Measurements from ENCODE around the gene TPD52L1. TPM values are rescaled to one million over a fixed set of nuclear protein-coding genes. Genes with fewer than 3 reads are reported as not detected.
"Not testable (repeated sequence)": the region's sequence is repeated elsewhere in the genome, so short reads cannot be mapped to it uniquely, and the experiment has no call there.

TPD52L1 gene
- polyA plus RNA-seq, 10 donors, result 37.0 to 57.1 (median 46.9) TPM

DNA sequence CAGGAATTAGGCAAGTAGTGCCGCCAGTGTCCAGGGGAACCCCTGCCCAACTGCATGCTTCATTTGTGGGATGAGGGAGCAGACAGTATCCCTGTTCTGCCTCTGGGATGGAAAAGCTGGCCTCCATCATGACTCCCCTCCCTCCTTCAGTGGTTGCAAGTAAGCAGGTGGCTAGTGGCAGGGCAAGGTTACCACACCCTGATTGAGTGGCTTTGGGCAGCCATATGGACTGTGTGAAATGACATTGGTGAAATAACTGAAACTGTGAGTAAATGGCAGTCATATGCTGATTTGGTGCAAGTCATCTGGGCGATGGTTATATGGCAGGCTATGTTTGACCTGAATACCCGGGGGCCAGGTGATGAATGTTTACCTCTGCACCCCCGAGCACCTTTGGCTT is 115.2 kb downstream of the TPD52L1 start:
- DNase-seq, result no peak

DNA sequence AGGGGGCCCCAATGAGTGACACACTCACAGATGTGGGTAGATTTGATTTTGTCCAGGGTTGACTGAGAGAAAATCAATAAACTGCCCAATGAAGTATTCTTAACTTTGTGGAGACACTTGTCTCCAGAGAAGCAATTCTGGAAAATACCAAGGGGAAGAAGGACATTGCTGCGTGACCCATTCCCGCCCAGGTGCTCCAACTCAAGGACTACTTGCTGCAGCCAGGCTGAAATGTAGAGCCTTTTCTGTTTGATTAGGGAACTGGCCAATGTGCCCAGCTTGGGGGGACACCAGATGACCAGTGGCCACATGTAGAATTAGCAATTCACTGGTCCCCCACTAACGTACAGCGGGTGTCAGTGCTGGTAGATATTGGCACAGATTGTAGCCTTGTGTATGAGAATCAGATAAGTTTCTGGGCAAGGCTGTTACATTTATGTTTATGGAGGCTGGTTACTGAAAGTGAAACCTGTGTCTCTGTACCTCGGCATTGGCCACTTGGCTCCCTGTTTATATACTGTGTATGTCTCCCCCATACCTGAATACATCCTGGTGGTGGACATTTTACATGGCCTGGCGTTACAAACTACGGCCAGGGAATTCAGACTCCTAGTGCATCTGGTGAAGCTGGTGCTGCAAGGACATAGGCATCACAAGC is 115.9 kb downstream of the TPD52L1 start:
- DNase-seq, result no peak

DNA sequence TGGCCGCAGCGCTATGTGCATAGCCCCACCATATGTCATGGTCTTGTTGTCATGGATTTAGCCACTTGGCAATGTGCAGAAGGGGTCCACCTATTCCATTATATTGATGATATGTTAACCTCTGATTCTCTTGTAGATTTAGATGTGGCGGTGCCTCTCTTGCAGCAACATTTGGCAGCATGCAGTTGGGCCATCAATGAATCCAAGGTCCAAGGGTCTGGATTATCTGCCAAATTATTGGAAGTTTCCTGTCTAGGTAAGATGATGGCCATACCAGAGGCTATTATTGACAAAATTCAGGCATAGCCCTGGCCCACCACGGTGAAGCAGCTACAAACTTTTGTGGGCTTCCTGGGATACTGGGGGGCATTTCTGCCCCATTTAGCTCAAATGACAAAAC is 116.8 kb downstream of the TPD52L1 start:
- DNase-seq, result no peak

- no peak for DNase-seq
Observed at GRCh38 chr6:125271486-125272159, 118.0 kb downstream of the TPD52L1 start.

DNA sequence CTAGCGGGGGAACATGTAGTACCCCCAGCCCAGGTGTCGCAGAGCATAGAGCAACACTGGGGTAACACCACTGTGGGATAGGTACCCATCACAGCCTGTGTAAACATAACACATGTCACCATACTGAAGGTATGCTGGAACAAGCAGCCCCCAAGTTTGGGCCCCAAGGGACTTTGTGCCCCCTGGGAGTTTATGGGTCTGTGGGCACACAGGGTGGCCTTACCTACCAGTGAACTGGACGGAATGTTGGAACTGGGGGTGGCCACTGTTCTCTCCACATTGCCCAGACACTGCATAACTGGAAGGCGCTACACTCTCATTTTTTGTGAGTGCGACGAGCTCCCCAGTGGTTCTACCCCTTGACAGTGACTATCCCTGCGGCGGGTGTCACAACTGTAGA is 119.7 kb downstream of the TPD52L1 start:
- no peak for DNase-seq

DNA sequence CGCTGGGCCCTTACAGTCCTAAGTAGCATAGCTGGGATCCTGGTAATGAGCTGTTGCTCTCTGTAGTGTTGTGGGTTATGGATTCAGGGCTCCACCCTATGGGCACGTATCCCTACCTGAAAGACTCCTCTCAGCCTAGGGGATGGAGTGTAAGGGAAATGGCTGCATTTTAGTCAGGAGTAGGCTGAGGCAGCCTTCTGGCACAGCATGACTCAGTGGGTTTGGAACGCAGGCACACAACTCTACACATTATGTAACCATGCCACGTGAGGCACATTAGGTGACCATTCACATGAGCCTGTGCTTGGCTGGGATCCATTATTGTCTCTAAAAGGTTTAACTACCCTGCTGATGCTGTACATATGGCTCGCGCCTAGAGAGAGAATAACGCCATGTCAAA is 120.4 kb downstream of the TPD52L1 start:
- DNase-seq, result no peak

DNA sequence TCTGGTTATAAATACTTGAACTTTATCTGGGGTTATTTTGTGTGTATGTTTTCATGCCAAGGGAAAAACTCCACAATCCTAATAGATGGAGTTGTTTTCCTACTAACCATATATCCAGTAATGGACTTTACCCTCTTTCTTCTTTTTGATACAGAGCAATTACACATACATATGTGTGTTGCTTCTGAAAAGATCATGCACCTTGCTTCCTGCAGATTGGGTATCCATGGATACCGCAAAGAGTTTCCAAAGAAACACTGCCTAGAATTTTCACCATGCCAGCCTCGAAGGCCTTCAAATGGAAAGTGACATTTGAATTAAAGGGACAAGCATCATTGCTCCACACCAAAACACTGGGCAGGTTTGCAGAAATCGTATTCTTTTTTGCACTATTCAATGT is 121.4 kb downstream of the TPD52L1 start:
- no peak for DNase-seq

- DNase-seq, result no peak
Observed at GRCh38 chr6:125275779-125276178, 122.2 kb downstream of the TPD52L1 start.

GRCh38 chr6:125277838-125278237 is 124.3 kb downstream of the TPD52L1 start:
- DNase-seq, result no peak

- no peak for DNase-seq
Observed at GRCh38 chr6:125279961-125280360, 126.4 kb downstream of the TPD52L1 start.

DNA sequence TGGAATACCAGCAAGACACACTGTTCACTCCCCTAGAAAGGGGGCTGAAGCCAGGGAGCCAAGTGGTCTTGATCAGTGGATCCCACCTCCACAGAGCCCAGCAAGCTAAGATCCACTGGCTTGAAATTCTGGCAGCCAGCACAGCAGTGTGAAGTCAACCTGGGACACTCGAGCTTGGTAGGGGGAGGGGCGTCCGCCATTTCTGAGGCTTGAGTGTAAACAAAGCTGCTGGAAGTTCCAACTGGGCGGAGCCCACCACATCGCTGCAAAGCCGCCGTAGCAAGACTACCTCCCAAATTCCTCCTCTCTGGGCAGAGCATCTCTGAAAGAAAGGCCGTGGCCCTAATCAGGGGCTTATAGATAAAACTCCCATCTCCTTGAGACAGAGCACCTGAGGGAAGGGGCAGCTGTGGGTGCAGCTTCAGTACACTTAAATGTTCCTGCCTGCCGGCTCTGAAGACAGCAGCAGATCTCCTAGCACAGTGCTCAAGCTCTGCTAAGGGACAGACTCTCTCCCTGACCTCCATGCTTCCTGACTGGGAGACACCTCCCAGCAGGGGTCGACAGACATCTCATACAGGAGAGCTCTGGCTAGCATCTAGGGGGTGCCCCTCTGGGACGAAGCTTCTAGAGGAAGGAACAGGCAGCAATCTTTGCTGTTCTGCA is 126.9 kb downstream of the TPD52L1 start:
- DNase-seq, result not testable (repeated sequence)

DNA sequence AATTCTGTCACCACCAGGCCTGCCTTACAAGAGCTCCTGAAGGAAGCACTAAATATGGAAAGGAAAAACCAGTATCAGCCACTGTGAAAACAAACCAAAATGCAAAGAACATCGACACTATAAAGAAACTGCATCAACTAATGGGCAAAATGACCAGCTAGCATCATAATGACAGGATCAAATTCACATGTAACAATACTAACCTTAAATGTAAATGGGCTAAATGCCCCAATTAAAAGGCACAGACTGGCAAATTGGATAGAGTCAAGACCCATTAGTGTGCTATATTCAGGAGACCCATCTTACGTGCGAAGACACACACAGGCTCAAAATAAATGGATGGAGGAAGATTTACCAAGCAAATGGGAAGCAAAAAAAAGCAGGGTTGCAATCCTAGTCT is 128.9 kb downstream of the TPD52L1 start:
- DNase-seq, result not testable (repeated sequence)

DNA sequence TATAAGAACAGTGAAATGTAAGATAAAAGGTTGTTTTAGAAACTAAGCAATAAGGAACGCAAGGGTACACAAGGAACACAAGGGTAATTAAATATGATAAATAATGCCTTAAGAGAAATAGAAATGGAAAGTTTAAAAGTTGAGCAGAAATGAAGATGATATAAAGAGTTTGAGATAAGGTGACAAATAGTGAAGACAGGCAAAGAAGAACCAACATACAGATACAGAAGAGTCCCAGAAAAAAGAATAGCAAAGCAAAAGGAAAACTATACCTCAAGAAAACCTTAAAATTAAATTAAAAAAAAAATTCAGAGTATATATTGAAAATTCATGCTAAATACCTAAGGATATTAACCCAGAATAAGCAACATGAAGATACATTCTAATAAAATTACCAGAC is 131.8 kb downstream of the TPD52L1 start:
- DNase-seq, result no peak

- DNase-seq, result no peak
Observed at GRCh38 chr6:125285936-125286335, 132.4 kb downstream of the TPD52L1 start.

- DNase-seq, result no peak
Observed at GRCh38 chr6:125287718-125288117, 134.1 kb downstream of the TPD52L1 start.

DNA sequence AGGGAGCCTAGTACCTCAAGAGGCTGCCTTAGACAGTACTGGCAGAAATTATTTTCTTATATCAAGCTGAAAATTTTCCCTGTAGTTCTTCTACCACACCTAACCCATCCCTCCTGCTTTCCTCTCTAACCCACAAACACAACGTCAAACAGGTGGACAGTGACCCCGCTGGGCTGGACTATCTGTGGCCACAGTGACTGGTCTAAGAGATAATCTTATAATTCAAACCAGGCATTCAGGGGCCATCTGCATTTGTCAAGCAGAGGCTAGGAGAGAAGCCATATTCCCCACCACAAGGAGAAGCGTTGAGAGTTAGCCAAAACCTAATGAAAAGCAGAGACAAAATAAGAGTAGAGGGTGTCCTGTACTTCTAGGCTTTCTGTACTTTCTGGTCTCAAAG is 140.0 kb downstream of the TPD52L1 start:
- DNase-seq, result no peak

DNA sequence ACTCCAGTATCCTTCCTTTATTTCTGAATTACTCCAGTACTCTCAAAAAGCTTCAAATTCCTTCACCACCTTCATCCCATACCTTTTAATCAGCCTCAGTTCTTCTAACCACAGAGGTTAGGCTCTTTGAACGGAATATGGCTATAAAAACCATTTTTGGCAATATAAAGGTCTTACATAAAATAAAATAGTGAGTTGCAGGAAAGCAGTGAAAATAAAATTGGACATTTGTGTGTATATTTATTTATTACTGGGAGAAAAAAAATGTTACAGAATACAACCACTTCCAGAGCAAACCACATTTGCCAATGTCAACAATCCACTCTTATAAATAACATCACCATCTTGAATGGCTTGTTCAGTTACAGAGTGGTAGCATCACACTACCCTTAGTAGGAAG is 140.5 kb downstream of the TPD52L1 start:
- no peak for DNase-seq

- peak in 2 of 3 donors; percentile 16 to 21 for DNase-seq
Observed at GRCh38 chr6:125294925-125295324, 141.4 kb downstream of the TPD52L1 start.

DNA sequence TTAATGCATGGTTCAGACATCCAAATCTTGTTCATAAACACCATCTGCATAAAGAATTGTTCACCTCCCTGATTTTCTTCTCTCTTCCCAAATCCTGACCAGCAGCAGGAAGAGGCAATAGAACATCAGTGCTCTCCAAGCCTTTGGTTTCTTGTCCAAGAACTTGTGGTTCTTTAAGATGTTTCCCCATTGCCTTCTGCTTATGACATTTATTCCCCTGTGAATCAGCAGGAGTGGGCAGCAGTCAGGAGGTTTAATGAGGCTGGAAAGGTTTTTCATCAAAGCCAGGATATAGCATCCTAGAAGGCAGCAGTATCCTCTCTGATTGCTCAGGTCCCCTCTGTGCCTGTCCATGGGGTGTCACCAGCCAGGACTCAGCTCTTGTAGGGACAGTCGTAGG is 142.9 kb downstream of the TPD52L1 start:
- no peak for DNase-seq

- DNase-seq, result no peak
Observed at GRCh38 chr6:125299257-125299656, 145.7 kb downstream of the TPD52L1 start.

- DNase-seq, result peak in 1 of 3 donors; percentile 19
Observed at GRCh38 chr6:125300992-125301434, 147.4 kb downstream of the TPD52L1 start.

DNA sequence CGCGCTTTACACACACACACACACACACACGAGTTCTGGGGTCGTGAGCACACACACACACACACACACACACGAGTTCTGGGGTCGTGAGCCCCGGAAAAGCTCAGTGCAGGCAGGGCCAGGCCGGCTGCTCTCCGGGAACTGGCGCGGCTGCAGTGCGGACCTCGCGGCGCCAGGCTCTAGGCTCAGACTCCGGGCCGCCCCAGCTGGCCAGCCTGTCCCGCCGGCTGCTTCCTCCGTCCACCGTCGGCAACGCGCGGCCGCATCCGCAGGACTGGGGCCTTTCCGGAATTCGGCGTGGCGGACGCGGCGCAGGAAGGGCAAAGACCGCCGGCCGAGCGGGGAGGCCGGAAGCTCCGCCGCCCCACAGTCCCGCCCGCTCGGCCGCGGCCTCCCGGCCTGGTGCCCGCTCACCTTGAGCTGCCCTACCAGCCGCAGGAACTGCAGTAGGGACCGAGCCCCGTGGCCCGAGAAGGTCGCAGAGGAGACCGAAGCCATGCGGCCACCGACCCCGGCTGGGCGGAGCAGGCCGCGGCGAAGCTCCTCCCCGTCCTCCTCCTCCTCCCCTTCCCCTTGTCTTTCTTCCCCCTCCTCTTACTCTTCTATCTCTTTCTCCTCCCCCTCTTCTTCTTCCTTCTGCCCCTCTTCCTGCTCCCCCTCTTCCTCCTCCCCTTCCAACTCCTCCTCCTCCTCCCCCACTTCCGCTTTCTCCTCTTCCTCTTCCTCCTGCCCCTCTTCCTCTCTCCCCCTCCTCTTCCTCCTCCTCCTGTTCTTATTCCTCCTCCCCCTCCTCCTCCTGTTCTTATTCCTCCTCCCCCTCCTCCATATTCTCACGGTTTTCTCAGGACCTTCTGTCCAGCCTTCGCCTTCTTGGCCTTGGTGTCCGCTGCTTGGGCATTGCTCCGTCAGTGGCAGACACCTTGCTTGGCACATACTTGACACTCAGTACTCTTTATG is 148.1 kb downstream of the TPD52L1 start, which contains the start of gene HDDC2:
Gene HDDC2 (minus strand): TSS at position 533 of the 957 bp plus-strand sequence. CDS start 35 bp downstream, at position 498.
- peak; percentile 54 to 94 (median 80) for DNase-seq

Measured in muscle of back (tissue), 11 donors.